Loucy (cell line): ENCODE measurements around the gene ZDHHC16.
"Not testable (repeated sequence)": the region's sequence is repeated elsewhere in the genome, so short reads cannot be mapped to it uniquely, and the experiment has no call there.

Experiments used
- CTCF ChIP-seq: fragments of 200-600 bp; sonication (generic); conservative IDR thresholded peaks from 2 replicates; pipeline ENCODE4 v1.5.1; 2014; ENCODE audit warnings: mild to moderate bottlenecking, antibody characterized with exemption, low read length
- EZH2phosphoT487 ChIP-seq: fragments of 200-600 bp; IDR thresholded peaks from 2 replicates; pipeline ENCODE4 v1.6.1; 2018; ENCODE audit warnings: antibody characterized with exemption, mild to moderate bottlenecking, moderate library complexity, borderline replicate concordance

- TF ChIP-seq CTCF, EZH2phosphoT487: not testable (repeated sequence)
These were observed 39.5 kb upstream of the ZDHHC16 start for GRCh38 chr10:97406483-97406882.
